NOMO-1 treated with dmso at 0.1 percent for 144 hours (cell line): ENCODE results near the gene SERPINE3.

Experiments used
- DNase-seq: peaks from one replicate; lab custom pipeline; 2025; ENCODE audit not compliant: unreplicated experiment; lab: John Stamatoyannopoulos, UW

Gene SERPINE3

DNA sequence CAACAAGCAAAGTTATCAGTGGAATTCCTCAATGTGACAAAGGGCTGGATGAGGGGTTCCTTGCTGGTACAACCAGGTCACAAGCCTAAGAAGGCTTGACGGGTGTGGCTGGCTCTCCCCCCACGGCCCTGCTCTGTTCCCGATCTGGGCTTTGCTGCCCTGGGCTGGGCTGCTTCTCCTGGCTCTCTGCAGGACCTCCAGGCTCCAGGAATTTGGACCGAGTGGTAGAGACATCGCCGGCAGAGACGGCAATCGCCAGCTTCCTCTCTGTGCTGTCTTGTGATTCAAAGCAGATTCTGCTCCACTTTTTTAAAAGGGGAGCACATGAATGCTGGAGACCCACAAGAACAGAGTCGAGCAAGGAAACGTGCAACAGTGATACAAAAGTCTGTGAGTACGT lies at the start of gene SERPINE3:
SERPINE3 (plus strand) TSS at position 338 of the 400 bp plus-strand sequence. CDS start 1,401 bp downstream, outside the sequence.
- no peak for DNase-seq

DNA sequence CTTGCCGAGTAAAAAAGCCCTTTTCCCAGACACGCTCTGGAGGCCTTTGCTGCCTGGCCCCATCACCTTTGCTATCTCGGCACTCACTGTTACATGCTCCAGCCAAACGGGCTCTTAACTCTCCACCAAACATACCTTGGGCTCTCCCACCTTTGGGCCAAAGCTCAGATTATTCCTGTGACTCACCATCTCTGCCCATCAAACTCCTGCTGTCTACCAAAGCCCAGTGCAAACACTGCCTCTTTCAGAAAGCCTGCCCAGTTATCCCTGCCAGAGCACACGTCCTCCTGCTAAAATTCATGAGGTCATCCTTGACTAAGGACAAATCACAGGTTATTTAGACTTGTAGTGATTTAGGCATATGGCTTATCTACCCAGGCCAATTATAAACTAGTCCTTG lies 48.1 kb upstream of the SERPINE3 start:
- DNase-seq, result no peak

DNA sequence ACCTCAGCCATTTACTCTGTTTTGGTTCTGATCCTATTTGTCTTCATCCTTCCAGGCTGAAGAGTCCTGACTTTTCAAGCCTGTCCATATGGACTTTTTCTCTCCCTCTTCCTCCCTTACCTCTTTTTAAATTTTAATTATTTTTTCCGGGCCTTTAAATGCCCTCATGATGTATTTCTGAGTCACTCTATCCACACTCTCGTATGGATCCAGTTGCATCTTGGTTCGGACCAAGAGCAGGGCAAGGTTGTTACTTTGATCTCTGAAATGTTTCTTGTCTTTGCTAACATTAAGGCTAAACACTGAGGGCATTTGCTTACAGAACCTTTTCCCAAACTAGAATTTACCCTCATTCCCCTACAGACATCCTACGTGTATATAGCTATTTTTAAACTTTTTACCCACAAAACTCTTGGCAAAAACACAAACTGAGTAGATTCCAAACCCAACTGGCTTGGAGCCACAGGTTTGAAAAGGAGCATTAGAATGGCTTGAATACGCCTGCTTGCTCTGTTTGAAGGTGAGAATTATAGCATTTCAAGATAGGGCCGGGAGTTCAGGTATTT lies 47.4 kb upstream of the SERPINE3 start:
- no peak for DNase-seq

DNA sequence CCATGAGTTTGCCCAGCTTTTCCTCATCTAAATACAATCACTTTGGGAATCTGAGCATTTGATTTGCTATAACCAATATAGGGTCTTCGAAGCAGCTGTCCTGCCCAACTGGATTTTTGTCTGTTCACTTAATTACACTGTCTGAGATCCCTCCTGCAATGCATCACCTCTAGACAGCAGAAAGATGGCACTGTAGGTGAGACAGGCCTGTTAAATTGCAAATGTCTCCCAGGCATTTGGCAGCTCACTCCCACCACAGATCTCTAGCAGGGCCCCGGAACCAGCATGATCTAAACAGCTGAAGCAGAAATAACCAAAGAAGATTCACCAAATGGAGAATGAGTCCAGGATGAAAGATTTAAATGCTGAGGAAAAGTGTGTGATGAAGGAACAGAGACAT lies 41.9 kb upstream of the SERPINE3 start:
- DNase-seq, result no peak

DNA sequence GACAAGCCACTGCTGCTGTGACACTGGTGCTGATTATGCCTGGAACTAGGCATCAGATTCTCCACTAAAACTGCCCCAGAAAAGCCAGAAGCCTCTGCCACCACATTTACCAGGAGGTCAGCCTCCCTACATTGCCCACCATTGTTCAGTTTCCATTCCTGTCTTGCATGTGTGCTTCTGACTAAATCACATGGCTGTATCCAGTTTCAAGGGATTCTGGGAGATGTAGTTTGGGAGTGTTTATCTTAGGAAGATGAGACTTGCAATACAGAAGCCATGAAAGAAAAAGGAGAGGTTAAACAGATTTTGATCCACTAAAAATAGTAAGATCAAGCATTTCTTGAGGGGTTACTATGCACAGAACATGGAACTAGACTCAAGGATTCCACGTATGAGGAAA lies 40.7 kb upstream of the SERPINE3 start:
- DNase-seq, result no peak

DNA sequence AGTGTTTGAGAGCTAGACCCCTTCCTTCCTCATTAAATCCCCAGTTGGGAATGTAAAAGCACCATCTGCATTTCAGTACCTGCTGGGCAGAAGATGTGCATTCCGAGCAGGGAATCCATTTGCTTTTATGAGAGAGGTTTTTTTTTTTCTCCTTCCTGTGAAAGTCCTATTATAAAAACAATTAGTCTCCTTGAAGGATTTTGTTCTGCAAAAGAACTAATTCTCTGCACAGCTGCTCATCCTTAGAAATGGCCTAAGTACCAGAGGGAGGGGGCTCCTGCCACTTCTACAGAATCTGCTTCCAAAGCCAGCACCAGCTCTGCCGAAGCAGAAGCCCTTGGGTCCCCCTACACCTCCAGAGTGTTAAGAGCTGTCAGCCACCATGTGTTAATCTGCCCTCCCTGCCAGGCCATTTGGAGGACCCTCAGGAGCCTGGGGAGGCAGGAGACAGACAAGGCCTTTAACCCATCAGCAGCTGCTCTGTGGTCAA lies 36.4 kb upstream of the SERPINE3 start:
- no peak for DNase-seq

DNA sequence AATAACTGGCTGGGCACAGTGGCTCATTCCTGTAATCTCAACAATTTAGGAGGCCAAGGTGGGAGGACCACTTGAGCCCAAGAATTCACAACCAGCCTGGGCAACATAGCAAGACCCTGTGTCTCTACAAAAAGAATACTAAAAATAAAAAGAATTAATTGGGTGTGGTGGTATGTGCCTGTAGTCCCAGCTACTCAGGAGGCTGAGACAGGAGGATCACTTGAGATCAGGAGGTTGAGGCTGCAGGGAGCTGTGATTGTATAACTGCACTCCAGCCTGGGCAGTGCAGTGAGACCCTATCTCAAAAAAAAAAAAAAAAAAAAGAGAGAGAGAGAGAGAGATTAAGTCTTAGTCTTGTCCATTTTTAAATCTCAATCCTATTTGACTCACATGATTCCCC lies 35.6 kb upstream of the SERPINE3 start:
- no peak for DNase-seq

DNA sequence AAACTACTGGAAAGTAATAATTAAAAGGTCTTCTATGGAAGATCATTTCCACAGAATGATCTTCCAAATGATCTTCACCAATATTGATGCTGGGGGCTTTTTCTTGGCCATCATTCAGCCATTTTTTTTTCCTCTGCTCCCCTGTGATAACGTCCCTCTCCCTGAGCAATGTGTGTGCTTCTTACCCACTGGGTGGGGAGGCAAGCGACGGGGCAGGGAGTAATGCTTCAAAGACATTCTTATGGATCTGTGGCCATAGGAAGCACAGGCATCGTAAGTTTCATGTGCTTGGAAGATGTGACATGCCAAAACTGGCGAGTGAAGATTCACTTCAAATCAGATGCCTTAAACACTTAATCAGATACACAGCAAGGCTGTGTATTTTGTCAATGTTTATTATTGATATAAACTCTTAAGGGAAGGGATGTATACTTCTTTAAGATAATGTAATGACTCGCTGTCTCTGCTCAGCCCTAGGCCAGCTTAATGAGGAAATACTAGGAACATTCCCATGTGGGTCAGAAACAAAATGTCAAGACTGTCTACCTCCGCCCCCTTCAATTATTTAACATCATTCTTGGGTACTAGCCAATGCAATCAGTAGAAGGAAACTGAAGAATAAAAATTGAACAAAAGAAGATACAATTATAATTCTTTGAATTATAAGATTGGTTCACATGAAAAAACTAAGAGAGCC lies 34.1 kb upstream of the SERPINE3 start:
- no peak for DNase-seq

DNA sequence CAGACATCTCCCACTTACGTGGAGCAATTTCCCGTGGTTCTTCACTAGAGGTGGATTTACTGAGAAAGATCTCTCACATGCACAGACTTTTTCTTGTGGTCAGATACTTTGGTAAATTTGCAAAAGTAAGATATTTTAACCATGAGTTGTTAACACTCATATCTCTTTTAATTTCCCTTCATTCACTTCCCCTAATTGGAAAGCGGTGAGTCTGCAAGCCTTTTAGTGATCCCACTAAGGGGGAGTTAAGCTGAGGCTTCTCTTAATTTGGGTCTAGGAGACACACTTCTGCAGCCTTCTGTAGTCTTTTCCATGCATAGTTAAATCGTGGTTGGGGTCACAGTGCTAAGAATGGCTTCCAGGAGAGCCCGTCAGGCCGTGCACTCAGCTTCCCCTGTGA lies 30.7 kb upstream of the SERPINE3 start:
- DNase-seq, result no peak

DNA sequence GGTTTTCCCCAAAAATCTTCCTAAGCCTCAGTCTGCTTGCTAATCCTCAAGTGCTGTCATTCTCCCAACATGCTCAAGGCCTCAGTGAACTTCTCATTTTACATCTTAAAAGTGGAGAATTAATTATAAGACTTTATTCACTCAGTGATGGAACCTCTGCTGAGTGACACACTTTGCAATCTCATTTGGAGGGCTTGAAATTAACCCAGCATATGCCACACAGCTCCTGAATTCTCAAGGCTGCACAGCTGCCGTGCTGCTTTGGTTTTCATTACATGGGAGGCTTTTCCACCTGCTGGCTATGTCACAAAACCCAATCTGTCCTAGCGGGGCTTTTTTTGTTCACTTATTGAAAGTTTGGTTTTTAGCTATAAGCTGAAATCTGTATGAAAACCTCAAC lies 28.3 kb upstream of the SERPINE3 start:
- no peak for DNase-seq

DNA sequence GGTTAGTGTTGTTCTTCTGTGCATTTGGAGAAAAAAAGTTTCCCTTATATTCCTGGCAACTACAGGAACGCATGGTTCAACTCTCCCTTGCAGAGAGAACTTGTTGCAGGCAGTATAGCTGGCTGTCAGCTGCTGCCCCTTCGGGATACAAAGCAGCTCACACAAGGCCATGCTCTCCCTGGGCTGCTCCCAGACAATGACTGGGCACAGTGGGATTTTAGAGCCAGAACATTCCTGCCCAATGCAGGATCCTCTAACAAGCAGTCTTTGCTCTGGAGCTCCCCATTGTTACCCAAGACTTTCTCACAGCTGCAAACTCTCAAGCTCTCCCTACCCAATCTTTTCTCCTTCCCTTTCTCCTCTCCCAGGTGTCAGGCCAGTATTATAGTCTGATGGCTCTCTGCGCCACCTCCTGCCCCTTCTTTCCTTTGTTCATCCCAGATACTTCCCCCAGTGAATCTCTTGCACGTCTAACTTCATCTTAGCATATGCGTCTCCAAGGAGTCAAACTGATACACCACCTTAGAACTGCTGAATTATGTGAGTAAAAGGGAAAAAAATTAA lies 27.5 kb upstream of the SERPINE3 start:
- no peak for DNase-seq

DNA sequence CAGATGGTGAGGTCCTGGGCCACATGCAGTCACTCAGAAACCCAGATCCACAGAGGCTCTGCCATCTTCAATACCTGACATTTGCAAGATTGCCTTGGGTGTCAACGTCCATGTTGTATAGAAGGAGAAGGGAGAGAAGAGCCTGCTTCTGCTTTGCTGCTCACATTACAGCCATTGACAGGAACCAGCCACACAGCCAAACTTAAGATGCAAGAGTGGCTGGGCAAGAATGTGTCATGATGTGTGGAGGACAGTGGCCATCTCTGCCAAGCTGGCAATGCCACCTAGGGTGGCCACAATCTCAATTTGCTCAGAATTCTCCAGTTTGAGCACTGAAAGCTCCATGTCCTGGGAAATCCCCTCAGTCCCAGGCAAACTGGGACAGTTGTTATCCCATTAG lies 25.9 kb upstream of the SERPINE3 start:
- no peak for DNase-seq

DNA sequence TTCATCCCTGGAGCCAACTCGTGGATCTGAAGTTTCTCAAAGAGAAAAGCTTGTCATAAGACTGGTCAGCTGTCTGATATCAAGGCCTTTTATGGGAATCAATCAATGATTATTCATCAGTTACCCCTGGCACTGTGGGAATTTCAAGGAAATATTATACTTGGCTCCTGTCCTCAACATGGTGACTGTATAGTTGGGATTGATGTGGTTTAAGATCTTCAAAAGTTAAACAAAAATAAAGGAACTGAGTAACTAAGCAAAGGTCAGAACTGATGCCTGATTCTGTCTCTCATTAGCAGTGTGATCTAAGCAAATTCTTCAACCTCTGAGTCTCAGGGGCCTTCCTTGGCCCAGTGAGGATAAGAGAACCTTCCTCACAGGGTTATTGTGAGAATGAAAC lies 22.2 kb upstream of the SERPINE3 start:
- DNase-seq, result no peak

DNA sequence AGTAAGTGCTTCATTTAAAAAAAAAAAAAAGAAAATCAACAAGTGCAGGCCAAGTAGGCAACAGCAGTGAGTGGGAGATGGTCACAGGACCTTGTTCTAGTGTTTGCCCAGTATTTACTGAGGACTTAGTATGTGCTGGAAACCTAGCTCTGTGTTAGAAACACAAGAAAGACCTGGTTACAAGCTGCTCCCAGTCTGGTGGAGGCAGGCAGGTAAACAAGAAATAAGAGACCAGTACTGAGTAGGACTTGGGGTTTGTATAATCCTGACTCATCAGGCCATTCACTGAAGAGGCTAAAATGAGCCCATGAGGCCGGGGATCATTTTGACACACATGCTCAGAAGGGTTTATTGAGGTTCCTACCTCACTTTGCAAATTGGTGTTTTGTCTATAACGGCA lies 21.5 kb upstream of the SERPINE3 start:
- no peak for DNase-seq

DNA sequence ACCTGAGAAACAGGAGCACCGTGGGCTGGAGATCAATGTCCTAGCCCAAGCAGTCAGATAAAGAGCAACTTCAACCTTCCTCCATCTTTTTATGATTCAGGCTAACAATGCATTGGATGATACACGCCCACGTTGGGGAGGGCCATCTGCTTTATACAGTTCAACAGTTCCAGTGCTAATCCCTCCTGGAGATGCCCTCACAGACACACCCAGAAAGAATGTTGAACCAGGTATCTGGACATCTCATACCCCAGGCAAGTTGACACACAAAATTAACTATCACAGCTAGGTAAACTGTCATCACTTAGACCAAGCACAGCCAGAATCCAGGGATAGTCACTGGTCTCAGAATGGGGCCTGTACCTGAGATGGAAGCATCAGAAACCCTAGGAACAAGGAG lies 20.6 kb upstream of the SERPINE3 start:
- no peak for DNase-seq

DNA sequence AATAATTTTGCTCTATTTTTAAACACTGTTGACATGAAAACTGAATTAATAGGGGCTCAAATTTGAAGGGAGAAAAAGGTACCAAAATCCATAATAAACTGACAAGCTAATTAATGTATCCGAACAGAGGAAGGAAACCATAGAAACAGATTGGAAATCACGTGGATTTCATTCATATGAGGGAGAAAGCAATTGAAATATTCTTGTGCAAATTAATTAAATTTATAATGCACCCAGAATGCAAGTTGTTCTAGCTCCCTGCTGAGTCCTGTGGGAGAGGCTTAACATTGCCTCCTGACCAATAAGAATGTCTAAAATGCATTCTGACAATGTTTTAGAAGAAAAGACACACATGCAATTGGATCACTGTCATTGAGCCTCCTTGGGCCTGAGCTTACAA lies 17.7 kb upstream of the SERPINE3 start:
- DNase-seq, result no peak

DNA sequence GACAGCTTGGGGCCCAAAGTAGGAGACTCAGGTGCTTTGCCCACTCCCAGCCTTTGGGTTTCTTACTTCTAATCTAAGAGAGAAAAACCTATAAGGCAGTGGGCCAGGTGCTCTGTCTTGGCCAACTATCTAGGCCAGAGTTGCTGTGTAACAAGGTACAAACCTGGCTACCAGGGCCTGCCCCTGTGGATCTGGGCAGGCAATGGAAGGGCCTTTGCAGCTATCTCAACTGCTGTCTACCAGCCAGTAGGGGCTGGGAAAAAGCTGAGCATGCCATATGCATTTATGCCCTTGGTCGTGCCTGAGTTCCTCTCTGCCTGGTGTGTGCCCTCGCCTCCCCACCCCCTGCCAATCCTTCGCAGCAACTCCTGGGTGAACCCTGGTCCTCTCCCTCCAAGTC lies 16.7 kb upstream of the SERPINE3 start:
- DNase-seq, result no peak

DNA sequence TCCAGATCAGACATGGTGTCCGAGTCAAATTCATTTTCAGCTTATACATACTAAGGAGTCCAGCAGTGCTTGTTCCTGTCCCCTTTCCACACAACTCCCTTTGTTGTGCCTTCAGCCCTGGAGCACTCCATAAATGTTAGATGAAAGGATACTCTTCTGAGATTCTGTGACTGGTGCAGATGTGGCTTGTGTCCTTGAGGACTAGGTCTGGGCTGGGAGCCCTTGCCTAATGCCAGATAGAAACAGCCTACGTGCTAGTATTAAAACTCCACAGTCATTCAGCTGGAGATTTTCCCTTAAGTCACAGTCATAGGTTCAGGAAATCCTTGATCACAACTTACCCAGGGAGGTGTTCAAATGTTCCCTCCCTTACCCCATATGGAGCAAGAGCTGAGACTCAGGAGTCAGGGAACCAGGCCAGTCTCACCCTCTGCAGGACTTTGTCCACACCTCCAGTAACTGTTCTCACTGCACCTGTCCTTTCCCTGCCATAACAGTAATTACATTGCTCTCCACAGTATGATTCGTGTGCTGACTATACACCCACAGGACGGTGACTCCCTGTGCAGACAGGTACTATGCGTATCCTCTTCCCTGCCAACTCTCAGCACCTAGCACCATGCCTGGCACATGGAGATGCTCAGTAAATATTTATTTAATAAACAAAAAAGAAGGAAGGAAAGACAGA lies 15.5 kb upstream of the SERPINE3 start:
- DNase-seq, result no peak

DNA sequence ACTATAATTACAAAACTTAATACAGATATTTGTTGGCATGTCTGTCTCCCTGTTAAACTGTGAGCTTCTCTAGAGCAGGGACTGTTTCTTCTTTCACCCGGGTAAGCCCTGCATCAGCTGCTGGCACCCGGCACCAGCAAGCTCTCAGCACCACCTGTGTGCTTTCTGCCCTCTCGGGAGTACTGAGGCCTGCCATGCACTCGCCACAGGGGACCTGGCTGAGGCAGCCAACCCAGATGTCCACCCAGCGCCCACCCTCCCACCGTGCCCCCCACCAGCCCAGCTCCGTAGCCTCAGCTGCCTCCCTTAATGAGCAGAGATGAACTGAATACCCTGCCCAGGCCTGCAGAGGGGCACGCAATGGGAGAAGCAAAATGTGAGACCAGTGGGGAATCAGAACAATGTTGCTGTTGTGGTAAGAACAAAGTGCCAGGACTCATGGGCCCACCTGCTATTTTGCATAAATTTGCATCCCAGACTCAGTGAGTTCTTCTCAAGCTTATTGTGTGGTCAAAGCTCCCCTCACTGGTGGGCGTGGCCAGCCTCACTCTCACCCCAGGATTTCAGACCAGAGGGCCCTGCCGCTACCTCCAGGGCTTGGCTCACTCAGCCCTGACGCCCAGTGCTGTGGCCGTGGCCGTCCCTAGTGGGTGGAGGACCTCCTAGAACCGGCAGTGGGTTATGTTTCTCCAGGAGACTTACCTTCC lies 14.6 kb upstream of the SERPINE3 start:
- DNase-seq, result no peak

DNA sequence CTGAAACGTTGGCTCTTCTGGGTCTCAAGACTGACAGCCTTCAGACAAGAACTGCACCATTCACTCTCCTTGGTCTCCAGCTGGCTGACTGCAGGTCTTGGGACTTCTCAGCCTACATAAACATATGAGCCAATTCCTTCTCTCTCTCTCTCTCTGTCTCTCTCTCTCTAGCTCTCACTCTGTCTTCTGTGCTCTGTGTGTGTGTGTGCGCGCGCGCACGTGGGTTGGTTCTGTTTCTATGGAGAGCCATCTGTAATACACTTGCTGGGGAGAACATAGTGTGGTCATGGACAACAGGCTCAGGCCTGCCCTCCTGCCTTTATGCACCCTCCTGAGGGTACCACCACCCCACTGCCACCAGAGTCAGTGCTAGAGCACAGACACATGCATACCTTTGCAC lies 13.7 kb upstream of the SERPINE3 start:
- DNase-seq, result no peak

DNA sequence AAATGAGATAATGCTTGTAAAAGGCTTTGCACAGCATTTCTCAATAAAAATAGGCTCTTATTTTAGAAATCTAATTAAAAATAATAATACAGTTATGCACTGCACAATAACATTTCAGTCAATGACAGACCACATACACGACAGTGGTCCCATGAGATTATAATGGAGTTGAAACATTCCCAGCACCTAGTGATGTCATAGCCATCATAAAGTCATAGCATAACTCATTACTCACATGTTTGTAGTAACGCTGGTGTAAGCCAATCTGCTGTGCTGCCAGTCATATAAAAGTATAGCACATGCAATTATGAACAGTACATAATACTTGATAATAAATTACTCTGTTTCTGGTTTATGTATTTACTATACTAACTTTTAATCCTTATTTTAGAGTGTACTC lies 12.7 kb upstream of the SERPINE3 start:
- no peak for DNase-seq
